Astrocyte of the spinal cord (primary cell): Measurements from ENCODE around the gene WRAP73.

Experiments used
- DNase-seq: peaks from one replicate; pipeline ENCODE4 v3.0.0; 2011; ENCODE audit warnings: low read depth, low spot score
- H3K4me3 ChIP-seq: 2 replicates; pipeline ENCODE4 v1.5.1; 2011; ENCODE audit warnings: low read depth, mild to moderate bottlenecking, low read length, moderate library complexity
- CTCF ChIP-seq: IDR thresholded peaks from 2 replicates; pipeline ENCODE4 v1.5.1; 2012; ENCODE audit warnings: low read depth, mild to moderate bottlenecking, low read length, inconsistent platforms
- in situ Hi-C: cut with HindIII; loops from 2 replicates; pipeline ENCODE4 v1.10.0; 2017; ENCODE audit warnings: low sequenced_read_pairs

WRAP73 gene

GRCh38 chr1:3641046-3641760 lies 8.7 kb downstream of the WRAP73 start:
- no peak for DNase-seq
- no peak for TF ChIP-seq CTCF
- H3K4me3 ChIP-seq: no peak overlapping the region
- in situ Hi-C loops: loop anchor here (25.0 kb wide), 1 partner anchor 104 kb away; no protein-coding TSS in a partner anchor

- no peak overlapping the region for H3K4me3 ChIP-seq
- TF ChIP-seq CTCF: no peak
- in situ Hi-C loops: loop anchor here (25.0 kb wide), 1 partner anchor 103 kb away; no protein-coding TSS in a partner anchor
- no peak for DNase-seq
Observed at GRCh38 chr1:3640121-3640837, 9.6 kb downstream of the WRAP73 start.

GRCh38 chr1:3639397-3639911 lies 10.4 kb downstream of the WRAP73 start:
- H3K4me3 ChIP-seq: no peak overlapping the region
- no peak for TF ChIP-seq CTCF
- in situ Hi-C loops: loop anchor here (25.0 kb wide), 1 partner anchor 102 kb away; no protein-coding TSS in a partner anchor
- DNase-seq: no peak

- in situ Hi-C loops: loop anchor here (25.0 kb wide), 1 partner anchor 101 kb away; no protein-coding TSS in a partner anchor
- TF ChIP-seq CTCF: no peak
- DNase-seq: no peak
- no peak overlapping the region for H3K4me3 ChIP-seq
Observed at GRCh38 chr1:3638676-3639075, 11.2 kb downstream of the WRAP73 start.

GRCh38 chr1:3638027-3638426 lies 11.9 kb downstream of the WRAP73 start:
- no peak for TF ChIP-seq CTCF
- in situ Hi-C loops: loop anchor here (25.0 kb wide), 1 partner anchor 101 kb away; no protein-coding TSS in a partner anchor
- H3K4me3 ChIP-seq: no peak overlapping the region
- no peak for DNase-seq

- in situ Hi-C loops: loop anchor here (25.0 kb wide), 1 partner anchor 99 kb away; no protein-coding TSS in a partner anchor
- no peak for DNase-seq
- no peak for TF ChIP-seq CTCF
- H3K4me3 ChIP-seq: no peak overlapping the region
Observed at GRCh38 chr1:3636531-3636930, 13.4 kb downstream of the WRAP73 start.
